ENCODE measurements around the gene COL5A3. TPM values are rescaled to one million over a fixed set of nuclear protein-coding genes. Genes with fewer than 3 reads are reported as not detected.

Gene COL5A3
- total and polyA plus RNA-seq, 2 of the 13 experiments (the other 11 are each of a cell fraction or from before 2014, with no cell fraction given), result 0.02 TPM; not detected in 1

DNA sequence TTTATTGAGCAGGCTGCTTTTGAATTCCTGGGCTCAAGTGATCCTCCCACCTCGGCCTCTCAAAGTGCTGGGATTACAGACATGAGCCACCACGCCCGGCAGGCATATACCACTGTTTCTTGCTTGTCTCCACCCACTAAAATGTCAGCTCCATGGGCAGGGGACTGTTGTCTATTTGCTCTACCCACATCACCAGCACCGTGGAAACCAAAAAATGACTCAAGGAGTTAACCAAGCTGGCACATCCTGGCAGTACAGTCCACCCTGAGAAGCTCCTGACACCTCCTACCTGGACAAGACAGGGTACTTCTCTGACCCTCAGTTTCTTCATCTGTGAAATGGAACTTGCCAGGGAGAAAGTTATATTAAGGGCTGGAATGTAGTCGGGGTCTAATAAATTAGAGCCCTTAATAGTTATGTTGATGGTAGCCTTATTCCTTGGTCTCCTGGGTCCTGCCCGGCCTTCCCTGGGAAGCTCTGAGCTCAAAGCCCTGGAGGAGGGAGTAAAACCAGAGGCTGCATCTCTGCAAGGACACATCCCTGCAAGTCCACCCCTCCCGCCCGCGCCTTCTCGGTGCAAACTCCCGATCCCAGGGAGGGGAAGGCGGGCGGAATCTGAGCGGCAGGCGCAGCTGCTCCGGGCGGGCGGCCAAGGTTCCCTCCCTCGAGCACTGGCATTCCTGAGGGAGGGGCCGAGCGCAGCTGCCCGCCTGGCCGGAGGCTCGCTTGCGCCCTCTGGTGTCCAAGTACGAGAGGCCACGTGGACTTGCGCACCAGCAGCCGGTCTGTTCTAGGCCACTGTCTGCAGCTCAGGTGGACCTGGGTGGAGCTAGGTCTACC, 17.1 kb upstream of the COL5A3 start (continued):
- TF ChIP-seq, protein P1, sequence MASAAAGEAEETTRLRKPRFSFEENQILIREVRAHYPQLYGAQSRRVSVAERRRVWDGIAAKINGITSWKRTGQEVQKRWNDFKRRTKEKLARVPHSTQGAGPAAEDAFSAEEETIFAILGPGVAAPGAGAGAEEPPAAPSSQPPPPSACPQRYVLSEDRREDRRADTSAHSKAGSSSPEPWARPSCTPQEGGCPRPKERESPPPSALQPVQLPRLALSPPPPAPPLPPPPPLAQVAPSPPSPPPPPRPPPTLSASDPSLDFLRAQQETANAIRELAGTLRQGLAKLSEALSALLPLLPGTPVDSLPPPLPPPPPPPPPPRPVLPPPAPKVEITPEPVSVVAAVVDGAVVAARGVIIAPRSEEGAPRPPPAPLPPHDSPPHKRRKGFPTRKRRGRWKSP (CRISPR knock-in tag; IDR thresholded peaks at IDR 0.05), result peak; percentile 98
- peak; percentile 85 for TF ChIP-seq CBFB (CRISPR knock-in tag; IDR thresholded peaks at IDR 0.05)
- TF ChIP-seq ZNF12 (CRISPR knock-in tag; IDR thresholded peaks at IDR 0.05), result 0 out of 2 replicates have a peak, but pooled peaks have one; percentile 48
- TF ChIP-seq, protein P2, sequence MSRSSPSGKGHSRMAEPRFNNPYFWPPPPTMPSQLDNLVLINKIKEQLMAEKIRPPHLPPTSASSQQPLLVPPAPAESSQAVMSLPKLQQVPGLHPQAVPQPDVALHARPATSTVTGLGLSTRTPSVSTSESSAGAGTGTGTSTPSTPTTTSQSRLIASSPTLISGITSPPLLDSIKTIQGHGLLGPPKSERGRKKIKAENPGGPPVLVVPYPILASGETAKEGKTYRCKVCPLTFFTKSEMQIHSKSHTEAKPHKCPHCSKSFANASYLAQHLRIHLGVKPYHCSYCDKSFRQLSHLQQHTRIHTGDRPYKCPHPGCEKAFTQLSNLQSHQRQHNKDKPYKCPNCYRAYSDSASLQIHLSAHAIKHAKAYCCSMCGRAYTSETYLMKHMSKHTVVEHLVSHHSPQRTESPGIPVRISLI (CRISPR knock-in tag; IDR thresholded peaks at IDR 0.05; ENCODE audit: borderline replicate concordance), result peak; percentile 66; the same call in 1 of the 2 replicates
- TF ChIP-seq ZSCAN25 (CRISPR knock-in tag; IDR thresholded peaks at IDR 0.05), result peak; percentile 80
- peak; percentile 87 for TF ChIP-seq MLX (CRISPR knock-in tag; IDR thresholded peaks at IDR 0.05)
- no peak for TF ChIP-seq ZNF839 (CRISPR knock-in tag; IDR thresholded peaks at IDR 0.05; ENCODE audit: borderline replicate concordance)

- H3K27me3 ChIP-seq (ENCODE audit: control insufficient read depth in 1 of 2, insufficient read depth in 2 of 2, low read length in 2 of 2), result peaks cover 5 to 37% of the 10 kb centered on the region in 2 experiments
- ChIA-PET POLR2A (no interaction called here), CTCF (ENCODE audit: low intra/inter-chr PET ratio, low total read pairs) (interaction anchor here (2.1 to 2.6 kb wide), 2 partner anchors 93 to 96 kb away, joined by 26 to 34 read pairs; no protein-coding TSS in a partner anchor)
- H2AFZ ChIP-seq (ENCODE audit: low read length), result no peak overlapping the region
- in situ Hi-C loops (cut with HindIII; ENCODE audit: extremely low pct_ligation_motif_present, low pct_unique_long_range_greater_than_20kb), result loop anchor here (5.0 kb wide), 1 partner anchor 89 kb away; the partner anchor contains the start of gene OLFM2
- no peak overlapping the region for H3K4me2 ChIP-seq (ENCODE audit: low read depth, low read length)
- WGBS (ENCODE audit: low lambda C conversion rate), result 89% methylated on average over 3 of the region's 3 CpGs
- DNase-seq (ENCODE audit: low spot score) (no peak), FAIRE-seq (no peak), ATAC-seq (no peak)
- H3K9ac ChIP-seq (ENCODE audit: insufficient read depth, low read depth, low read length), result no peak overlapping the region
- no peaks in the 10 kb centered on the region for H3K9me3 ChIP-seq (ENCODE audit: low read length)
- H4K20me1 ChIP-seq (ENCODE audit: insufficient read depth, low read length), result no peaks in the 10 kb centered on the region
- no TSS peak for BruUV-seq (replicated peaks)
- H3K79me2 ChIP-seq (ENCODE audit: insufficient read depth, low read length), result no peaks in the 10 kb centered on the region
- peaks cover 6% of the 10 kb centered on the region for H3K4me1 ChIP-seq (ENCODE audit: insufficient read depth, low read length)
- H3K4me3 ChIP-seq (replicated peaks in 1 of 3; ENCODE audit: insufficient read depth in 1 of 3, low read depth in 2 of 3, low read length in 3 of 3), result no peak overlapping the region
- no peak overlapping the region for H3K27ac ChIP-seq (ENCODE audit: extremely low read length, insufficient read depth, low read length)
- H3K36me3 ChIP-seq (replicated peaks in 1 of 2; ENCODE audit: control insufficient read depth in 1 of 2, insufficient read depth in 2 of 2, low read length in 2 of 2), result no peaks in the 10 kb centered on the region
- intact Hi-C loops (cut with micrococcal nuclease; ENCODE audit: unreplicated experiment), result loop anchor here (1.0 to 2.0 kb wide), 2 partner anchors 92 to 96 kb away; no protein-coding TSS in a partner anchor
- TF ChIP-seq MAF1 (CRISPR knock-in tag; IDR thresholded peaks at IDR 0.05; ENCODE audit: borderline replicate concordance), result no peak
- TF ChIP-seq SMAD9 (CRISPR knock-in tag; IDR thresholded peaks at IDR 0.05), result no peak
- no peak for TF ChIP-seq ZNF784 (CRISPR knock-in tag; IDR thresholded peaks at IDR 0.05; ENCODE audit: borderline replicate concordance)
- TF ChIP-seq MYNN (CRISPR knock-in tag; IDR thresholded peaks at IDR 0.05; ENCODE audit: low read depth), result no peak
- TF ChIP-seq ZNF879 (CRISPR knock-in tag; IDR thresholded peaks at IDR 0.05), result no peak
- TF ChIP-seq XBP1 (CRISPR knock-in tag; IDR thresholded peaks at IDR 0.05), result no peak
- no peak for TF ChIP-seq ZZZ3 (CRISPR knock-in tag; IDR thresholded peaks at IDR 0.05; ENCODE audit: borderline replicate concordance)
- no peak for TF ChIP-seq ZNF446 (CRISPR knock-in tag; IDR thresholded peaks at IDR 0.05)
- TF ChIP-seq ELF3 (CRISPR knock-in tag; IDR thresholded peaks at IDR 0.05), result no peak
- TF ChIP-seq HDAC6 (IDR thresholded peaks at IDR 0.05; ENCODE audit: low read depth, low read length), result no peak
- TF ChIP-seq CBX5 (CRISPR knock-in tag; IDR thresholded peaks at IDR 0.05; ENCODE audit: borderline replicate concordance), result no peak
- TF ChIP-seq, protein P2 (CRISPR knock-in tag; IDR thresholded peaks at IDR 0.05; ENCODE audit: borderline replicate concordance), result no peak
Measured at GRCh38 chr19:10026744-10027143, 16.4 kb upstream of the COL5A3 start.
